Upper lobe of left lung (tissue), 6 donors: ENCODE measurements around the gene MBOAT7. TPM values are rescaled to one million over a fixed set of nuclear protein-coding genes. Genes with fewer than 3 reads are reported as not detected.
A peak's percentile ranks its signal among the peaks of the same experiment; 100 is the strongest.

ENCODE experiments used
- ATAC-seq, 2 donors: fragments of 200-7000 bp; cut with Tn5 transposase; one replicate each; pipeline ENCODE4 v1.9.1; 2022; ENCODE audit warnings: mild to moderate bottlenecking in 2 of 2, moderate library complexity in 2 of 2; ENCODE audit not compliant: low FRiP score in 2 of 2
- DNase-seq, 2 donors: peaks; one replicate each; pipeline ENCODE4 v3.0.0-alpha.2; 2019 to 2020
- H3K27ac ChIP-seq, 4 donors: fragments of 200-600 bp; sonication (generic); one replicate each; pipeline ENCODE4 v1.5.1; 2016 to 2019
- H3K27me3 ChIP-seq, 4 donors: fragments of 200-600 bp; sonication (generic); one replicate each; pipeline ENCODE4 v1.5.1; 2017 to 2019
- H3K36me3 ChIP-seq, 4 donors: fragments of 200-600 bp; sonication (generic); one replicate each; pipeline ENCODE4 v1.5.1; 2016 to 2019
- H3K4me1 ChIP-seq, 4 donors: fragments of 200-600 bp; sonication (generic); one replicate each; pipeline ENCODE4 v1.5.1; 2018 to 2019
- H3K4me3 ChIP-seq, 4 donors: fragments of 200-600 bp; sonication (generic); one replicate each; pipeline ENCODE4 v1.5.1; 2017 to 2019; ENCODE audit warnings: mild to moderate bottlenecking in 2 of 4, moderate library complexity in 1 of 4
- H3K9me3 ChIP-seq, 4 donors: fragments of 200-600 bp; sonication (generic); one replicate each; pipeline ENCODE4 v1.5.1; 2018 to 2019
- EP300 ChIP-seq, 4 donors: sonication (generic); formaldehyde crosslinking; IDR thresholded peaks; one replicate each; pipeline ENCODE4 v1.5.1; 2017; ENCODE audit warnings: antibody characterized with exemption in 4 of 4, control low read depth in 2 of 4
- POLR2A ChIP-seq, 4 donors: fragments of 450-650 bp; IDR thresholded peaks; one replicate each; pipeline ENCODE4 v1.5.1; 2016 to 2017; ENCODE audit warnings: antibody characterized with exemption in 4 of 4, mild to moderate bottlenecking in 2 of 4
- POLR2AphosphoS5 ChIP-seq, 2 donors: sonication (generic); formaldehyde crosslinking; IDR thresholded peaks; one replicate each; pipeline ENCODE4 v1.5.1; 2017; ENCODE audit warnings: antibody characterized with exemption in 2 of 2
- WGBS, 2 donors: methylation state at CpG; one replicate each; pipeline ENCODE4 v1.1.5; 2017 to 2018; 5-methylcytosine and 5-hydroxymethylcytosine counted together
- total RNA-seq, 6 donors: library from RNA; depleted of rRNA in 4 of 6; stranded (reverse); fragments of >200 nt in 4 of 6; gene quantifications; one replicate each; pipeline versions ENCODE4 v1.1.0 to v1.2.1, GENCODE V29; 2016 to 2021
- TF ChIP-seq, protein P1 (sequence below), 6 experiments: fragments of 450-650 bp in 4 of 6; fragments of 200-600 bp in 2 of 6; sonication (generic) in 2 of 6; IDR thresholded peaks; one replicate each; pipeline ENCODE4 v1.5.1; 2016 to 2019; ENCODE audit warnings: antibody characterized with exemption in 6 of 6
- donor health status: DM: no; HTN: no; CAD: no; lungs with moderate emphysema.
- donor health status: DM: no; HTN: yes; CAD: no; lungs with severe emphysema.

MBOAT7 gene
- total RNA-seq, 6 donors from 2014 or later = 43.7 to 121 (median 75.4) TPM

DNA sequence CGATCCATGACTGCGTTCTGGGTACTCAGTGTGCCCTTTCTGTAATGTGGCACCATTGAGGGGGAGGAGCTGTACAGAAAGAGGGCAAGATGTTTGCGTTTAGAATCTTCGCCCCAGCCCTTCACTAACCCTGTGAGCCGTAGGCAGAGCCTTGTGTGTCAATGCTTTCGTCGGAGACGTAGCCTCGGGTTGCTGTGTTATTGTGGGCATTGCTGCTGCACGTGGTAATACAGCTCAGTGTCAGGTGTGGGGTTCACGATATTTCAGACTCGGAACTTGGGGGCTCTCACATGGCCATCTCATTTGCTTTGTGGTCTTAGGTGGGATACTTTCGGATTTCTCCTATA lies 17.4 kb upstream of the MBOAT7 start:
- Histone ChIP-seq H3K36me3 (peaks cover 3 to 70% (median 58%) of the 10 kb centered on the region in 4 donors), H3K4me1 (peaks cover 80 to 97% (median 95%) of the 10 kb centered on the region in 4 donors), H3K9me3 (no peaks in the 10 kb centered on the region), H3K27me3 (no peaks in the 10 kb centered on the region), H3K27ac (peak overlapping the region; percentile 89 to 96 (median 95)), H3K4me3 (peak overlapping the region in 2 of 4 donors; percentile 2 to 86)
- TF ChIP-seq POLR2A (IDR thresholded peaks at IDR 0.05) (no peak), EP300 (IDR thresholded peaks at IDR 0.05) (no peak), POLR2AphosphoS5 (IDR thresholded peaks at IDR 0.05) (no peak)
- TF ChIP-seq, protein P1, sequence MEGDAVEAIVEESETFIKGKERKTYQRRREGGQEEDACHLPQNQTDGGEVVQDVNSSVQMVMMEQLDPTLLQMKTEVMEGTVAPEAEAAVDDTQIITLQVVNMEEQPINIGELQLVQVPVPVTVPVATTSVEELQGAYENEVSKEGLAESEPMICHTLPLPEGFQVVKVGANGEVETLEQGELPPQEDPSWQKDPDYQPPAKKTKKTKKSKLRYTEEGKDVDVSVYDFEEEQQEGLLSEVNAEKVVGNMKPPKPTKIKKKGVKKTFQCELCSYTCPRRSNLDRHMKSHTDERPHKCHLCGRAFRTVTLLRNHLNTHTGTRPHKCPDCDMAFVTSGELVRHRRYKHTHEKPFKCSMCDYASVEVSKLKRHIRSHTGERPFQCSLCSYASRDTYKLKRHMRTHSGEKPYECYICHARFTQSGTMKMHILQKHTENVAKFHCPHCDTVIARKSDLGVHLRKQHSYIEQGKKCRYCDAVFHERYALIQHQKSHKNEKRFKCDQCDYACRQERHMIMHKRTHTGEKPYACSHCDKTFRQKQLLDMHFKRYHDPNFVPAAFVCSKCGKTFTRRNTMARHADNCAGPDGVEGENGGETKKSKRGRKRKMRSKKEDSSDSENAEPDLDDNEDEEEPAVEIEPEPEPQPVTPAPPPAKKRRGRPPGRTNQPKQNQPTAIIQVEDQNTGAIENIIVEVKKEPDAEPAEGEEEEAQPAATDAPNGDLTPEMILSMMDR (IDR thresholded peaks at IDR 0.05) = no peak
- 67 to 81% methylated on average over 9 to 13 of the region's 13 CpGs for WGBS, 2 donors
- DNase-seq (no peak), ATAC-seq (no peak)

DNA sequence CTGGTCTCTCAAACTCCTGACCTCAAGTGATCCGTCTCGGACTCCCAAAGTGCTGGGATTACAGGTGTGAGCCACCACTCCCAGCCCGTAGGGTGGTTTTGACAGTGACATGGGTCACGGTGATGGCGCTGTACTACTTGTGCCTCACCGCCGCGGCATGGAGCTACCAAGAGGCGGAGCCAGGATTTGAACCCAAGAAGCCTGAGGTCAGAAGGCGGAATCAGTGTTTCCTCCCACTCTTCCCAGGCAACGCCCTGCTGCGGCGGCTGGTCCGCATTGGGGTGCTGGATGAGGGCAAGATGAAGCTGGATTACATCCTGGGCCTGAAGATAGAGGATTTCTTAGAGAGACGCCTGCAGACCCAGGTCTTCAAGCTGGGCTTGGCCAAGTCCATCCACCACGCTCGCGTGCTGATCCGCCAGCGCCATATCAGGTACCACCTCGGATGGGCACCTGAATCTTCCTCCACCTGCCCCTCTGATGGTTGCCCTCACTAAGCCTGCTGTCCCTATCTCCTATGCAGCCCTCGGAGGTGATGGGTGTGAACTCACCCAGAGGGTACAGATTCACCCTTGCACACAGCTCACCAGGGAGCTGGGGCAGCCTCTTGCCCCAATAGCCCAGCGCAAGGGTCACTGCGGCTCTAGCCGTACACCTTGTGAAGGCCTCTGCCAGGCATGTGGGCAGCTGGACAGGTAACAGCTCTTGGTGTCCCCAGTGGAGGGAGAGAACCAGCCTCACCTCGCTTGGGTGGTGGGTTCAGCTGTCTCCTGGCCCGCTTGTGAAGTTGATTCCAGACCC lies 16.9 kb upstream of the MBOAT7 start:
- WGBS, 2 donors = 83 to 93% methylated on average over 16 to 24 of the region's 27 CpGs
- H3K4me1 ChIP-seq = peaks cover 84 to 99% (median 98%) of the 10 kb centered on the region in 4 donors

DNA sequence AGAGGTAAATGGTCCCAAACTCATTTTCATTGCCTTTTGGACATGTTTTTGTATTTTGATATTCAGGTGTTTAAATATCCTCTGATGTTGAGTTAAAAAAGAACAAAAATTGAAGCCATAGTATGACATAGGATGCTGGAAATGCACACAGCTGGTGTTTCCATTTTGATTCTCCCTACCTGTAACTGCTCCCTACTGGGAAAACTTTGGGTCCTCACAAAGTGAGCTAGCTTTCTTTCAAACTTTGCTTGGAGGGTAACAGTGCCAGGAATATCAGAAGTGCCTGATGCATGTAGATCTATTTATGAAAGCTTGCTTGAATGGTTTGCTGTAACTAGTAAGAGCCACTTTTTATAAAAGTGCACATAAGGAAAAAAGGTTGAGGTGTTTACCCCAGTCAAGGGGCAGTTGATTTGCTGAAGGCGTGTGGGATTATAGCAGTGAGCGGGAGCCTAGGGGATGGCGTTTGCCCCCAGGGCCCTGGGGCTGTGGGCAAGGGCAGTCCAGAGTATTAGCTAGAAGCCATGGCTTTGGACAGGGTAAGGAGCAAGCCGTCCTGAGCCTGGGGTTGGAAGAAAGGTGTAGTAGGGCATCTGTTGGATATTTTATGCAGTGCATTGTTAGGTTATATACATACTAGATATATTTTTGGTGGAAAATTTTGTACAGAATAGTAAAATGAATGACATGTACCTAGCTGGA lies 15.5 kb upstream of the MBOAT7 start:
- H3K27me3 ChIP-seq = no peaks in the 10 kb centered on the region
- peak overlapping the region; percentile 89 to 96 (median 95) for H3K27ac ChIP-seq
- no peaks in the 10 kb centered on the region for H3K9me3 ChIP-seq
- peaks cover 3 to 75% (median 61%) of the 10 kb centered on the region in 4 donors for H3K36me3 ChIP-seq
- WGBS, 2 donors = 68 to 76% methylated on average over 4 of the region's 4 CpGs
- peaks cover 78 to 91% (median 89%) of the 10 kb centered on the region in 4 donors for H3K4me1 ChIP-seq
- peak overlapping the region in 1 of 4 donors; percentile 86 for H3K4me3 ChIP-seq
- TF ChIP-seq EP300 (IDR thresholded peaks at IDR 0.05) = no peak
- TF ChIP-seq POLR2AphosphoS5 (IDR thresholded peaks at IDR 0.05) = no peak
- TF ChIP-seq, protein P1 (IDR thresholded peaks at IDR 0.05) = no peak
- ATAC-seq (no peak), DNase-seq (no peak)

More for the DNA sequence above, 16.9 kb upstream of the MBOAT7 start:
- DNase-seq = peak in 1 of 2 donors; percentile 83
- peaks cover 3 to 75% (median 61%) of the 10 kb centered on the region in 4 donors for H3K36me3 ChIP-seq
- TF ChIP-seq POLR2AphosphoS5 (IDR thresholded peaks at IDR 0.05) (peak in 1 of 2 donors; percentile 16), EP300 (IDR thresholded peaks at IDR 0.05) (no peak), POLR2A (IDR thresholded peaks at IDR 0.05) (peak in 1 of 4 donors; percentile 30)
- no peaks in the 10 kb centered on the region for H3K27me3 ChIP-seq
- peak overlapping the region in 1 of 4 donors; percentile 86 for H3K4me3 ChIP-seq
- peak overlapping the region; percentile 89 to 96 (median 95) for H3K27ac ChIP-seq
- ATAC-seq = no peak
- no peaks in the 10 kb centered on the region for H3K9me3 ChIP-seq

DNA sequence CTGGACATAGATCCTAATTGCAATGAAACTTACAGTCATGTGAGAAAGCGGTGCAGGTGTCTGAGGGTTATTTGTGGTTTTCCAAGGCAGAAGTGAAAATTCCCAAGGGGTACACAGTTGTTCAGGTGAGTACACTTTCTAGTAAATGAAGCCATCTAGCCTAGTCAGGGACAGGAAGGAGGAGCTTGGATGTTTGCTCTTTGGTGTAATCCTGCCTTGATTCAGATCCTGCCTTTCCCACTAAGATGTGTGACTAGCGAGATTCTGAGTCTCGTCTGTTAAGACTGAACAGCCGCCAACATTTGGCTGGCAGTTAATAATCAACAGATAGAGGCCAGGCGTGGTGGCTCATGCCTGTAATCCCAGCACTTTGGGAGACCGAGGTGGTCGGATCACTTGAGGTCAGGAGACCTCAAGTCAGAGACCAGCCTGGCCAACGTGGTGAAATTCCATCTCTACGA lies 13.8 kb upstream of the MBOAT7 start:
- no peak for DNase-seq
- H3K4me3 ChIP-seq = peak overlapping the region in 2 of 4 donors; percentile 9 to 86
- no peaks in the 10 kb centered on the region for H3K9me3 ChIP-seq
- no peaks in the 10 kb centered on the region for H3K27me3 ChIP-seq
- 49 to 70% methylated on average over 8 to 9 of the region's 9 CpGs for WGBS, 2 donors
- peak overlapping the region; percentile 89 to 96 (median 95) for H3K27ac ChIP-seq
- H3K36me3 ChIP-seq = peaks cover 3 to 69% (median 61%) of the 10 kb centered on the region in 4 donors
- H3K4me1 ChIP-seq = peaks cover 64 to 78% (median 75%) of the 10 kb centered on the region in 4 donors
- TF ChIP-seq POLR2AphosphoS5 (IDR thresholded peaks at IDR 0.05) = no peak
- no peak for TF ChIP-seq EP300 (IDR thresholded peaks at IDR 0.05)
- no peak for TF ChIP-seq POLR2A (IDR thresholded peaks at IDR 0.05)
- TF ChIP-seq, protein P1 (IDR thresholded peaks at IDR 0.05) = no peak
- ATAC-seq = no peak

DNA sequence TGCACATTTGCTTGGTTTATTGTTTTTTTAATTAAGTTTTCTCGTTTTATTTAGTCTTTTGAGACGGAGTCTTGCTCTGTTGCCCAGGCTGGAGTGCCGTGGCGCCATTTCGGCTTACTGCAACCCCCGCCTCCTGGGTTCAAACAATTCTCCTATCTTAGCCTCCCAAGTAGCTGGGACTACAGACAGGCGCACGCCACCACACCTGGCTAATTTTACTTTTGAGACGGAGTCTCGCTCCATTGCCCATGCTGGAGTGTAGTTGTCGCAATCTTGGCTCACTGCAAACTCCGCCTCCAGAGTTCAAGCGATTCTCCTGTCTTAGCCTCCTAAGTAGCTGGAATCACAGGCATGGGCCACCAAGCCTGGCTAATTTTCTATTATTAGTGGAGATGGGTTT lies 12.6 kb upstream of the MBOAT7 start:
- ATAC-seq = no peak
- Histone ChIP-seq H3K4me3 (peak overlapping the region; percentile 65 to 86 (median 72)), H3K27me3 (no peaks in the 10 kb centered on the region), H3K36me3 (peaks cover 3 to 57% (median 53%) of the 10 kb centered on the region in 4 donors), H3K27ac (peak overlapping the region; percentile 89 to 96 (median 96)), H3K4me1 (peaks cover 54 to 66% (median 64%) of the 10 kb centered on the region in 4 donors), H3K9me3 (no peaks in the 10 kb centered on the region)
- 52 to 72% methylated on average over 13 of the region's 13 CpGs for WGBS, 2 donors
- TF ChIP-seq, protein P1 (IDR thresholded peaks at IDR 0.05) = no peak
- TF ChIP-seq POLR2AphosphoS5 (IDR thresholded peaks at IDR 0.05) (no peak), POLR2A (IDR thresholded peaks at IDR 0.05) (no peak), EP300 (IDR thresholded peaks at IDR 0.05) (no peak)
- no peak for DNase-seq
